NCI-H510A (cell line): ENCODE measurements around the gene CASTOR2.
"Not testable (repeated sequence)": the region's sequence is repeated elsewhere in the genome, so short reads cannot be mapped to it uniquely, and the experiment has no call there.

ENCODE experiments used
- DNase-seq: peaks from one replicate; lab custom pipeline; 2025; lab: John Stamatoyannopoulos, UW

CASTOR2 gene

GRCh38 chr7:74994869-74995543 is 30.5 kb downstream of the CASTOR2 start:
- not testable (repeated sequence) for DNase-seq

GRCh38 chr7:74996361-74996760 is 31.9 kb downstream of the CASTOR2 start:
- DNase-seq = not testable (repeated sequence)

DNA sequence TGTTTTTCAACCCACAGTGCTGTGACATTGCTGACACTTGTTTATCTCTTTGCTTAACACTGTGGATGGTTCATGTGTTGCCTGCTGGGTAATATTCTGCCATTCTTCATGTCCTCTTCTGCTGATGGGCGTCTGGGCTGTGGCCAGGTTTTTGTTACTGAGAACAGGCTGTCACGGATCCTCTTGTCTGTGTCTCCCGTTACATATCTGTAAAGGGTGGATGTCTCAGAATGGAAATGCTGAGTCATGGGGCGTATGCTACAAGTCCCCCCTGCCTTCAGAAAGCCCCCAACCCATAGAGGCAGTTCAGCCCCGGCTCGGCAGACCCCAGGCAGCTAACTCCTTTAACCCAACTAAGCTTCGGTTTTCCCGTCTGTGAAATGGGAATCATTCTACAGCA is 33.3 kb downstream of the CASTOR2 start:
- not testable (repeated sequence) for DNase-seq

DNA sequence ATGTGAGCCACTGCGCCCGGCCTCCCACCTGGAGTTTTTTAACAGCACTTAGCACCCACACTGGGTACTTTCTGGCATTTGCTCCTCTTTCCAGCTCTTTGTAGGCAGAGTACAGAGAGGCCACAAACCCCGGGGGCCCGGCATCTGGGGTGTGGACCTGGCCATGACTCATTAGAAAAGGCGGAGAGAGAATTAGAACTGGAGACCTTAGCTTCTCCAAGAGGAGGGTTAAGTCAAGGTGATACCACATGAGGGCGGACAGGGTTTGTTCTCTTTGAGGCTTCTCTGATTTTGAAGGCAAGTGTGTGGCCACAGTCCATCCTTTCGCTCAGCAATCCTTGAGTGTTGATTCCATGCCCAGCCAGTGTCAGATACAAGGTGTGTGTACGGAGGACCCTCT is 36.9 kb downstream of the CASTOR2 start:
- not testable (repeated sequence) for DNase-seq

DNA sequence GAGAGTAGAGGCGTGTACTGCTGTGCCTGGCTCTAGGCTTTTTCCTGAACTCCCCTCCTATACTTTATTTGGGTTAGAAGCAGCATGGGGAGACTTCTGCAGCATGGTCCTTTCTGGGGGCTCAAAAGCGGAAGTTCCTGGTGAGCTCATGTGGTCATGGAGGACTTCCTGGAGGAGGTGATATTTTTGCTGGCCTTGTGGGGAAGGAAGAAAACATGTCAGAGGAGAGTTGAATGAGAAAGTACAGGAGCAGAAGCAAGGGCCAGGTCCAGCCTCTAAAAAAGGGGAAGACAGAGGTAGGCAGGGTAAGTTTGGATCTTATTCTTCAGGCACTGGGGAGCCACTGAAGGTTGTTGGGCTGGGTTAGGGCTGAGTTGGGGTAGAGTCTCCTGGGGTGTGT is 45.5 kb downstream of the CASTOR2 start:
- DNase-seq = no peak

DNA sequence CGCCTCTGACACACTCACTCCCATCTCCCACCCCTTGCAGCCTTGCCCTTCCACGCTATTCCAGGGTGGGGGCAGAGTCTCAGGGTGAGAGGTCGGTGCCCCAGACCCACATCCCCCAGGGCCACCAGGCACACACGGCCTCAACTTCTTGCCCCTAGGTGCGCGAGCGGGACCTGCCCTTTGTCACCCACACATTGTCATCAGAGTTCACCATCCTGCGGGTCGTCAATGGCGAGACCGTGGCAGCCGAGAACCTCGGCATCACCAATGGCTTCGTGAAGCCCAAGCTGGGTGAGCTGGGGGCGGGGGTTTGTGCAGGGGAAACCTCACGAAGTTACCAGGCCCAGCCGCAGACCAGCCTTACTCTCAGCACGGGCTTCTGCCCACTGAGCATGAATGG is 53.3 kb downstream of the CASTOR2 start:
- DNase-seq = no peak

DNA sequence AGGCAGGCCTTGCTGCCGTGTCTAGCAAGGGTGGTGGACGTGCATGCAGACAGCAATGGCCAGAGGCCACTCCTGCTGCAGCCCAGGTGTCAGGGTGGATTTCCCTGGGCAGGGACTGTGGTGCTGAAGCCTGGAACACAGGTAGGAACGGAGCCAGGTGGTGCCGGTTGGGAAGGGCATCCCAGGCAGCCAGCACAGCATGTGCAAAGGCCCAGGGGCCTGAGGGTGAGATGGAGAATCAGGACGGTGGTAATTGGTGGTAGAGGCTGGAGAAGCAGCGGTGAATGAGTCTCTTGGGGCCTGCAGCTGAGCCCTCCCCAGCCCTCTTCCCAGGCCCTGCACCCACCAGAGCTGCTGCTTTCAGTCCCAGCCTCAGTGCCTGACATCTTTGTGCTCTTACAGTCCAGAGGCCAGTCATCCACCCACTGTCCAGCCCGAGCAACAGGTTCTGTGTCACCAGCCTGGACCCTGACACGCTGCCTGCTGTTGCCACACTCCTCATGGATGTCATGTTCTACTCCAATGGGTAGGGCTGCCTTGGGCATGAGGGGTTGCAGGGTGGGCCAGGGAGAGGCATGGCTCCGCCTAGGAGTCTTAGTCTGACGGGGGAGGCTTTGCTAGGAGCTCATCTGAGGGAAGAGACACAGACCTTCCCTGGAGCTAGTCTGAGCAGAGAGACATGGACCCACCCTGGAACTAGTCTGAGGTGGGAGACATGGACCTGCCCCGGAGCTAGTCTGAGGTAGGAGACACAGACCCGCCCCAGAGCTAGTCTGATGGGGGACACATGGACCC is 54.3 kb downstream of the CASTOR2 start:
- DNase-seq = no peak

DNA sequence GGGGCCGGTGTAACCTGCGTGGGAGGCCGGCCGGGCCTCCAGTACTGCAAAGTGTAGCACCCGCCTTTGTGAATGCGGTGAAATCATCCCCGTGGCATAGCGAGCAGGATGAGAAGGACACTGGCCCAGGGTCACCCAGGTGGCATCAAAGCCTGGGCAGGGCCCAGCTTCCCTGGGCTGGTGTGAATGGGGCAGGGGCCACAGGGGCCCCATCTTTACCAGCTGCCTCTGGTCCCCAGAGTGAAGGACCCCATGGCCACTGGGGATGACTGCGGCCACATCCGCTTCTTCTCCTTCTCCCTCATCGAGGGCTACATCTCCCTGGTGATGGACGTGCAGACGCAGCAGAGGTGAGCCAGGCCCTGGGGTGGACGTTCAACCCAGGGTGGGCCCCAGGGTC is 55.3 kb downstream of the CASTOR2 start:
- no peak for DNase-seq

DNA sequence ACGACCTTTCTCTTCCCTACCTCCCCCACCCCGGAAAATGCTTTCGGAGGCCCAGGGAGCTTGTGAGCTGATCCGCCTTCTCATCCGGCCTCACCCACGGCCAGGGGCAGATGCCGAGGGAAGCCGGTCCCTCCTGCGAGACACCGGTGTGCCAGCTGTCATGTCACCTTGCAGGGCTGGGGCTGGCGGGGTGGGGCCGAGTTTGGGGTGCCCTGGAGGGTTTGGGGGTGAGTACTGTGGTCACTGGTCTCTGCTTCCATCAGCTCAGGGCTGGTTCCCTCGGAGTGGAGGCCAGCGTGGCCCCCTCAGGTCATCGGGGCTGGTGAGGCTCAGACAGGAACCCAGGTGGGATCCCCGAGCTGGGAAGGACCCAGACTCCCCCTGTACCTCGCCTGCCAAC is 60.4 kb downstream of the CASTOR2 start:
- DNase-seq = no peak

- no peak for DNase-seq
Measured at GRCh38 chr7:75028299-75028698, 63.8 kb downstream of the CASTOR2 start.

DNA sequence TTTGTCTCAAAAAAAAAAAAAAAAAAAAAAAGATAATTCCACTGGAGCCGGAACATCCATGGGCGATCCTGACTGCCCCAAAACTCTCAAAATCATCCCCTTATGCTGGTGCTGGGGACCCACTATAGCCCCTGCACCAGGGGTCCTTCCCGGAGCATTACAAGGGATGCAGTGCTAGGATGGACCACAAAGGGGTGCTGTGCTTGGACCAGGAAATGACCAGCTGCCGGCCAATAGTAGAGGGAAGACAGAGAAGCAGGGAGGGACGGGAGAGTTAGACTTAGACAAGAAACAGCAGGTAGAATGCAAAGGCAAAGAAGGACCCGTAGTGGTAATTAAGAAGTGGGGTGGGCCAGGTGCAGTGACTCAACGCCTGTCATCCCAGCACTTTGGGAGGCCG is 68.6 kb downstream of the CASTOR2 start:
- DNase-seq = no peak

DNA sequence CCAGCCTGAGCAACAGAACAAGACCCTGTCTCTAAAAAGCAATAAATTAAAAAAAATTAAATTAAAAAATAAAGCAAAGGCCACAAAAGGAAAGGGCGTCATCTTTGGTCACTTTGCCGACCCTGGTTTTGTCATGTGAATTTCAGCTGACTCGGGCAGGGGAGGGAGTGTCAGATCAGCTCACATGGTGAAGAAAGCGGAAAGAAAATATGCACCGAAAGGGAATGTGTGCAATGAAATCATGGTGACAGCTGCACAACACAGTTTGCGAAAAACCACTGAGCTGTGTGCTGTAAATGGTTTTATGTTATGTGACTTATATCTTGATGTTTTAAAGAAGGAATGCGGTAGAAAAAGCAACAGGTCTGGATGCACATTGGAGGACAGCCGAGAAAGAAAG is 69.3 kb downstream of the CASTOR2 start:
- no peak for DNase-seq

DNA sequence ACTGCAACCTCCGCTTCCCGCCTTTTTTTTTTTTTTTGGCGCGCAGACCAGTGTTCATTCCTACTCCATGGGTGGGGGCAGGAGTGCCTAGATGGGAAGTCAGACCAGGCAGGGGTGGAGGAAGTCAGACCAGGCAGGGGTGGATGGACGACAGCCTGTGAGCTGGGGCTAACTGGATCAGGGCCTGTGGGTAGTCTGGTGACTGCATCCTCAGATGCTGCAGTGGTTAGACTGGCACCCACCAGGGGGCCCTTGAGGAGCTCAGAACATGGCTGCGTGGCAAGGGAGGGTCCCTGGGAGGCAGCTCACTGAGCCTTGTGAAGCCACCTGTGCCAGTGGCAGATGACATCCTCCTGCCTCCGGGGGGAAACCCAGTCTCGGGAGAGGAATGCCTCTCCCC is 74.0 kb downstream of the CASTOR2 start:
- no peak for DNase-seq

- DNase-seq = no peak
Measured at GRCh38 chr7:75039166-75039565, 74.7 kb downstream of the CASTOR2 start.

GRCh38 chr7:75039709-75040108 is 75.2 kb downstream of the CASTOR2 start:
- no peak for DNase-seq

DNA sequence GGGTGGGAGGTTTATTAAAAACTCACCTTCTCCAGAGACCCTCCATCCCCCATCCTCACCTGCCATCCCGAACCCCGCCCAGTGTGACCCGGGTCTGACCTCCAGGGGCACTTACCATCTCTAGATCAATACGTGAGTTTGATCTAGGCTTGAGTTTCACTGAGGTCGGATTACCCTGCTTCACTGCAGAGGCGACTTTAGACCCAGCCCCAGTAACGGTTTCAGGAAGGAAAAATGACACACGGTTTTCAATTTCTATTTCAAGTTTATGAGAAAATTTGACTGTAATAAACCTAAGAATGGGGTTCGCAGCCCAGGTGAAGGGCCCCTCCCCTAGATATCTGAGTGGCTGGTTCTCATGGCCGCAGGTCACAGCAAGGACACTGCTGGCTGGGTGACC is 76.0 kb downstream of the CASTOR2 start:
- no peak for DNase-seq

- no peak for DNase-seq
Measured at GRCh38 chr7:75042286-75042685, 77.8 kb downstream of the CASTOR2 start.

GRCh38 chr7:75042831-75043703 is 78.6 kb downstream of the CASTOR2 start:
- no peak for DNase-seq

GRCh38 chr7:75045881-75046280 is 81.4 kb downstream of the CASTOR2 start:
- no peak for DNase-seq

DNA sequence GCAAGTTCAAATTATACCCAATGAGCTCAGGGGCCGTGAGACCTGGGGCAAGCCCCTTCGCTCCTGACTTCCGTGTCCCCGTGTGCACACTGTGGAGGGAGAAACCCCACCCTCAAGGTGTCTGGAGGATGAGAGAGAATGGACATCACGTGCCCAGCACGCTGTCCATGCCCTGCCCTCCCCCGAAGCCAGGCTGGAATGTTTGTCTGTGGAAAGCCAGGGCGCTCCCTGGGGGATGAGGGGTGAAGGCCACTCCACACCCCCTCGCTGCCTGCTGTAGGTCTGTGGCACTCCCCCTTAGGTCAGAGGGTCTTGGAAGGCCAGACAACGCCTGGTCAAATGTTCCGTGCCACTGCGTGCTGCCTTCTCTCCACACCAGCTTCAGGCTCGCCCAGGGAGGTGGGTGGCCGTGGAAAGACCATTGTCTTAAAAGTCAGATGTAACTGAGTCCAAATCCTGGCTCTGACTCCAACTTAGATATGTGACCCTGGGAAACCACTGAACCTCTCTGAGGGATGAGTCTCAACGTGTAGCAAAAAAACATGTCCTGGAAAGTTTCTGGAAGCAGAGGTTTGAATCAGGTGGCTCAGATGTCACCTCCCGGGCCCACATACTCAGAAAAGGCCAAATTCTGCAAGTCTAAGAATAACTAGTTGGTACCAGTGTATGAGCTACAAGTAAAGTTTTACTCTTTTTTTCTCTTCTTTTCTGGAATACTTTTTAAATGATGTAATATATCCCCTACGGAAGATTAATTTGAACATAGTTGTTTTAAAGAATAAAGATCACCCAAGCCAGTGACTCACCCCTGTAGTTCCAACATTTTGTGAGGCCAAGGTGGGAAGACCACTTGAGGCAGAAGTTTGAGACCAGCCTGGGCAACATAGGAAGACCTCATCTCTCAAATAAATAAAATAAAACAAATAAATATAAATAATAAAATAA is 84.2 kb downstream of the CASTOR2 start:
- no peak for DNase-seq

- DNase-seq = no peak
Measured at GRCh38 chr7:75049817-75050216, 85.3 kb downstream of the CASTOR2 start.

- DNase-seq = no peak
Measured at GRCh38 chr7:75050501-75050900, 86.0 kb downstream of the CASTOR2 start.
